Central memory CD8-positive, alpha-beta T cell (primary cell): Measurements from ENCODE around the gene MUC5B.

Experiments used
- ATAC-seq: fragments of 150-1000 bp; cut with Tn5 transposase; replicated peaks from 2 replicates; pipeline ENCODE4 v1.10.0; 2022; ENCODE audit warnings: mild to moderate bottlenecking, moderate FRiP score, moderate number of reproducible peaks; ENCODE audit not compliant: poor library complexity, severe bottlenecking; ENCODE audit errors: extremely low read depth
- DNase-seq, 2 donors: peaks; one replicate each; pipeline ENCODE4 v3.0.0; 2021; ENCODE audit warnings: low spot score in 2 of 2
- H3K27ac Mint-ChIP-seq: one replicate; pipeline ENCODE4 v1.8.0; 2022; ENCODE audit warnings: low read depth, mild to moderate bottlenecking, moderate library complexity, mixed read lengths
- H3K27me3 Mint-ChIP-seq: one replicate; pipeline ENCODE4 v1.8.0; 2022; ENCODE audit warnings: mixed read lengths
- H3K36me3 Mint-ChIP-seq: one replicate; pipeline ENCODE4 v1.8.0; 2022; ENCODE audit warnings: mild to moderate bottlenecking, moderate library complexity, mixed read lengths; ENCODE audit not compliant: insufficient read depth
- H3K4me1 Mint-ChIP-seq: one replicate; pipeline ENCODE4 v1.8.0; 2022; ENCODE audit warnings: mixed read lengths
- H3K4me3 Mint-ChIP-seq: one replicate; pipeline ENCODE4 v1.8.0; 2022; ENCODE audit warnings: mild to moderate bottlenecking, moderate library complexity, mixed read lengths
- H3K9me3 Mint-ChIP-seq: one replicate; pipeline ENCODE4 v1.8.0; 2022; ENCODE audit warnings: mixed read lengths

MUC5B gene

GRCh38 chr11:1271002-1271401 is 48.1 kb downstream of the MUC5B start:
- Mint-ChIP-seq H3K9me3 (no peaks in the 10 kb centered on the region), H3K36me3 (peaks cover 3% of the 10 kb centered on the region), H3K27ac (no peak overlapping the region), H3K4me1 (no peaks in the 10 kb centered on the region), H3K27me3 (no peaks in the 10 kb centered on the region), H3K4me3 (no peak overlapping the region)
- DNase-seq (no peak), ATAC-seq (no peak)

DNA sequence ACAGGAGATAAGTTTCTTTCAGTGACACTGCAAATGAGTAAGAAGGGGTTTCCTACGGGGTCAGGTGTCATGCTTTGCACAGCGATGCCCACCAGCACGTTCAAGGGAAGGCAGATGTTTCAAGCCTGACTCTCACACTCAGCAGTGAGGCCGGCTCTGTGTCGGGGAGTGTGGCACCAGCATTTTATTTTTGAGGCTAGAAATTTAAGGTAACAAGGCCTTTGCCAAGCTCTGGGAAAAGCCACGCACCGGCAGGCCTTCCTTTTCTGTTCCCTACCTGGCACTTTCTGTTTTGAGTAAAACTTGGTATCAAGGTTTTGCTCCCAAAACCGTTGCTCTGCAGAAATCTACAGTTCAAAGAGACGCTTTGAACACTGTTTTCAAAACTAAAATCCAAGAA is 48.5 kb downstream of the MUC5B start:
- DNase-seq (no peak), ATAC-seq (no peak)
- no peaks in the 10 kb centered on the region for H3K27me3 Mint-ChIP-seq
- H3K27ac Mint-ChIP-seq, result no peak overlapping the region
- no peak overlapping the region for H3K4me3 Mint-ChIP-seq
- H3K9me3 Mint-ChIP-seq, result no peaks in the 10 kb centered on the region
- H3K4me1 Mint-ChIP-seq, result no peaks in the 10 kb centered on the region
- peaks cover 3% of the 10 kb centered on the region for H3K36me3 Mint-ChIP-seq

DNA sequence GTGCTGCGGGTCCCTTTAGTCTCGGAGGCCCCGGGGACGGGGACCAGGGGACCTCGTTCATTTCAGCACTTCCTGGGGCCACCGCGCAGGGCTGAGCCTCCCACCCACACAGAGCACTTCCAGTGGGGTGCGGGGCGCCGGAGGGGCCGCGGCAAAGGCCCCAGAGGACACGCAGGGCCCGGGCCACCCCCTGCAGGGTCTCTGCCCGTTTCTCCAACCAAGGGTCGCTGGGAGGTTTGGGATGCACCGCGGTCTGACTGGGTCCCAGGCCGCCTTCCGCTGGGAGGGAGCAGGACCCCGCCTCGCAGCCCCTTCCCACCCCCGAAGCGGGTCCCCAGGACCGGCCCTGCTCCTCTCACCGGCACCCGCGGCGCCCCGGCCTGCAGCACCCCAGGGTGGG is 49.1 kb downstream of the MUC5B start:
- peaks cover 6% of the 10 kb centered on the region for H3K36me3 Mint-ChIP-seq

GRCh38 chr11:1272531-1272930 is 49.7 kb downstream of the MUC5B start:
- DNase-seq (no peak), ATAC-seq (no peak)
- no peaks in the 10 kb centered on the region for H3K9me3 Mint-ChIP-seq
- no peak overlapping the region for H3K4me3 Mint-ChIP-seq
- H3K36me3 Mint-ChIP-seq, result peaks cover 6% of the 10 kb centered on the region
- H3K27me3 Mint-ChIP-seq, result no peaks in the 10 kb centered on the region
- peaks cover 3% of the 10 kb centered on the region for H3K4me1 Mint-ChIP-seq
- H3K27ac Mint-ChIP-seq, result no peak overlapping the region

More for the DNA sequence above, 49.1 kb downstream of the MUC5B start:
- no peak overlapping the region for H3K27ac Mint-ChIP-seq
- DNase-seq (no peak), ATAC-seq (no peak)
- H3K9me3 Mint-ChIP-seq, result no peaks in the 10 kb centered on the region
- H3K4me3 Mint-ChIP-seq, result no peak overlapping the region
- H3K4me1 Mint-ChIP-seq, result no peaks in the 10 kb centered on the region
- no peaks in the 10 kb centered on the region for H3K27me3 Mint-ChIP-seq

DNA sequence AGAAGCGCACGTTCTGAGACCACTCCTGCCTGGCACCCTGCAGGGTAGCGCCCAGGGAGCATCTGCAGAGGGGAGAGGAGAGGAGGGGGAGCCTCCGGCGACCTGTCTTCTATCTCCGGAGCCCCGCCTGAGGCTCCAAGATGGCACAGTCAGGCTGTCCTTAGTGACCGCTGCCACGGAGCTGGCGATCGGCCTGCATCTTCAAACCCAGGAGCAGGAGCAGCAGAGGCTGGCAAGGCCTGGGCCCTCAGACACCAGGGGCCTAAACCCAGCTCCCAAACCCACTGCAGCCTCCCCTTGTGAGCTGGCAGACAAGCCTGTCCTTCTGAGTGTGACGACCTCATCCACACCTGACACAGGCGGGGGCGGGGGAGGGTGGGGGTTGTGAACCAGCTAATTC is 51.6 kb downstream of the MUC5B start:
- Mint-ChIP-seq H3K4me3 (no peak overlapping the region), H3K4me1 (peaks cover 5% of the 10 kb centered on the region), H3K27me3 (no peaks in the 10 kb centered on the region), H3K9me3 (no peaks in the 10 kb centered on the region), H3K36me3 (peaks cover 6% of the 10 kb centered on the region), H3K27ac (no peak overlapping the region)
- DNase-seq (no peak), ATAC-seq (no peak)

- no peak overlapping the region for H3K4me3 Mint-ChIP-seq
- ATAC-seq, result no peak
- H3K27ac Mint-ChIP-seq, result no peak overlapping the region
- H3K36me3 Mint-ChIP-seq, result peaks cover 6% of the 10 kb centered on the region
- H3K4me1 Mint-ChIP-seq, result peaks cover 5% of the 10 kb centered on the region
- H3K27me3 Mint-ChIP-seq, result no peaks in the 10 kb centered on the region
- DNase-seq, result no peak
- H3K9me3 Mint-ChIP-seq, result no peaks in the 10 kb centered on the region
Measured at GRCh38 chr11:1275021-1275420, 52.2 kb downstream of the MUC5B start.

- no peak for DNase-seq
Measured at GRCh38 chr11:1276041-1276790, 53.4 kb downstream of the MUC5B start.

DNA sequence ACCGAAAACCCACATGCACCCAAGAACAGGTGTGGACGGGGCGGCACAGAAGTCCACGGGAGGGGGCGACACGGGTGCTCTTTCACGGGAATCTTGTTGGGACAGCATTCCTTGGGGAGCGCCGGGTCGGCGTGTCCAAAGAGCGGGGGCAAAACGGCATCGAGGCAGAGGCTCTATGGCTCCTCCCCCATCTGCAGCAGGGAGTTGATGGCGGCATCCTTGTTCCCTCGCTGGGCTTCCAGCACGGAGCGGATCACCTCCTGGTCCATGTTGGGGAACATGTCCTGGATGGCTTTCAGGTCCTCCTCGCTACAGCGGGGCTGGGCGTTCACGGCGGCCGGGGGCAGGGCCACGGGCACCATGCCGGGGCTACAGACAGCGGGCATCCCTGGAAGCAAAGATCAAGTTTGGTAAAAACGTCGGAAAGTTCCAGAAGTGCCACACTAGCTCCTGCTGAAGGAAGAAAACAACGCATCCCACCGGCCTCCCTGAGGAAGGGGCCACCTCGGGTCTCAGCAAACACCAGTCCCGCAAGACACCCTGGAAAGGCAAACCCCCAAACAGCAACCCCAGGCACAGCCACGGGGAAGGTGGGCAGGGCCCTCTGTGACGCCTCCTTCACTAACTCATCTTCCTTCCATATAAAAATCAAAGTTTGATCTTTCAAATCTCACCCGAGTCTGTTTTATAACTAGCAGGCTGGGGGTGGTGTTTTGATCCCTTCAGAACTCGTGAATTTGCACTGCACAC is 54.2 kb downstream of the MUC5B start:
- Mint-ChIP-seq H3K27ac (peak overlapping the region; percentile 20), H3K4me3 (no peak overlapping the region), H3K27me3 (no peaks in the 10 kb centered on the region), H3K9me3 (no peaks in the 10 kb centered on the region), H3K36me3 (peaks cover 11% of the 10 kb centered on the region), H3K4me1 (peaks cover 5% of the 10 kb centered on the region)
- DNase-seq (no peak), ATAC-seq (no peak)

More at GRCh38 chr11:1276041-1276790, 53.4 kb downstream of the MUC5B start:
- no peak for ATAC-seq
- Mint-ChIP-seq H3K4me3 (no peak overlapping the region), H3K9me3 (no peaks in the 10 kb centered on the region), H3K4me1 (peaks cover 5% of the 10 kb centered on the region), H3K27ac (no peak overlapping the region), H3K27me3 (no peaks in the 10 kb centered on the region), H3K36me3 (peaks cover 9% of the 10 kb centered on the region)

GRCh38 chr11:1277936-1278512 is 55.2 kb downstream of the MUC5B start:
- Mint-ChIP-seq H3K4me3 (no peak overlapping the region), H3K9me3 (no peaks in the 10 kb centered on the region), H3K27ac (no peak overlapping the region), H3K27me3 (no peaks in the 10 kb centered on the region), H3K4me1 (peaks cover 5% of the 10 kb centered on the region), H3K36me3 (peaks cover 13% of the 10 kb centered on the region)
- ATAC-seq, result no peak
- DNase-seq, result no peak

DNA sequence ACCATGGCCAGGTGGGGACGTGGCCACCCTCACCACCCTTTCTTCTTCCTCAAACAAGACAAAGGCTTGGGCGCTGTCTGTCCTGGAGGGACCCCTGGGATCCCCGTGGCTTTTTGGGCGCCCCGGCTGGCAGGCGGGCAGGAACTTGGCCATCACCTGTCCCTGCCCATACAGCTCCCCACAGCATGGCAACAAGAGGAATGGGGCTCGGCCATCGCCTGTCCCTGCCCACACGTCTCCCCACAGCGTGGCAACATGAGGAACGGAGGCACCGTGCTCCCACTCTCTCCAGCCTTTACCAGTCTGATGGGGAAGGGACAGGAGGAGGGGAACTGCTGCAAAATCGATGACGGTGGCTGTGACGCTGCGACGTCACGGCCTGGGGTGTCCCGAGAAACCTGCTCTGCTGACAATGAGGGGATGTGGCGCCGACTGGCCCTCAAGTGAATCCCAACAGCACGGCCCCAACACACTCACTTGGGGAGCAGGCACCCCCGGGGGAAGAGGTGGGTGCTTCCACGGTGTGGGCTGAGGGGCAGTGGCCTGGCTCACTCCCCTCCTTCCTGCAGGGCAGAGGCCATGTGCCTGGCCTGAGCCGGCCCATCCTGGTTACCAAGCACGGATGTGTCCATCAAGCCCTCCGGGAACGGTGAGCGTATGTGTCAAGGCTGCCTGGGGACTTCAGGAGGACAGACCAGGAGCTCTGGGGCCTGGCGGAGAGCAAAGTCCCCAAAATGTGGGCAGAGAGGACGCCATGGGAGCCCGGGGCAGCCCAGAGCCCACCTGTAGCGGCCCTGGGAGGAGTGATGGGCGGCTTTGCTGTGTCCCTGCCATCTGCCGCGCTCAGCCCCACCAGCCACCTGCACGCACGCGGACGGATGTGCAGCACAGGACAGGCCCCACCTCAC is 56.2 kb downstream of the MUC5B start:
- peaks cover 15% of the 10 kb centered on the region for H3K36me3 Mint-ChIP-seq
- no peaks in the 10 kb centered on the region for H3K27me3 Mint-ChIP-seq
- H3K4me3 Mint-ChIP-seq, result no peak overlapping the region
- ATAC-seq, result no peak
- peaks cover 5% of the 10 kb centered on the region for H3K4me1 Mint-ChIP-seq
- no peaks in the 10 kb centered on the region for H3K9me3 Mint-ChIP-seq
- DNase-seq, result no peak
- H3K27ac Mint-ChIP-seq, result no peak overlapping the region

- no peaks in the 10 kb centered on the region for H3K9me3 Mint-ChIP-seq
- peaks cover 15% of the 10 kb centered on the region for H3K36me3 Mint-ChIP-seq
- no peaks in the 10 kb centered on the region for H3K27me3 Mint-ChIP-seq
- ATAC-seq (no peak), DNase-seq (no peak)
- H3K27ac Mint-ChIP-seq, result no peak overlapping the region
- no peak overlapping the region for H3K4me3 Mint-ChIP-seq
- peaks cover 5% of the 10 kb centered on the region for H3K4me1 Mint-ChIP-seq
Measured at GRCh38 chr11:1279674-1280055, 56.8 kb downstream of the MUC5B start.
